Measurements from ENCODE around the gene ZFAND3. TPM values are rescaled to one million over a fixed set of nuclear protein-coding genes. Genes with fewer than 3 reads are reported as not detected.

The ZFAND3 gene
- polyA plus RNA-seq, 3 donors: 11.5 to 21.1 (median 11.7) TPM

GRCh38 chr6:38180586-38180985, 361.1 kb downstream of the ZFAND3 start:
- DNase-seq: no peak
- H3K4me3 ChIP-seq (replicated peaks in 1 of 3; ENCODE audit: low read depth in 2 of 3, low read length in 3 of 3): no peak overlapping the region
- no peaks in the 10 kb centered on the region for H3K4me1 Mint-ChIP-seq
- H4K20me1 ChIP-seq (ENCODE audit: insufficient read depth, low read length): no peaks in the 10 kb centered on the region
- peaks cover 0 to 3% (median 2%) of the 10 kb centered on the region in 3 donors for H3K27me3 Mint-ChIP-seq (ENCODE audit: low read depth in 3 of 3)
- H3K27me3 ChIP-seq (ENCODE audit: control insufficient read depth in 2 of 2, insufficient read depth in 2 of 2, low read length in 2 of 2): no peaks in the 10 kb centered on the region
- H3K27ac ChIP-seq (ENCODE audit: low read depth in 1 of 2, low read length in 2 of 2): no peak overlapping the region
- no peak overlapping the region for H2AFZ ChIP-seq (ENCODE audit: insufficient read depth, low read depth, low read length, poor library complexity, severe bottlenecking)
- H3K4me1 ChIP-seq (ENCODE audit: control insufficient read depth in 1 of 2, insufficient read depth in 2 of 2, low read length in 2 of 2): no peaks in the 10 kb centered on the region
- peaks cover 0 to 1% (median 0%) of the 10 kb centered on the region in 7 donors for H3K9me3 Mint-ChIP-seq
- no peak for TF ChIP-seq CTCF (IDR thresholded peaks at IDR 0.05)
- H3K4me3 Mint-ChIP-seq: no peak overlapping the region
- H3K9me3 ChIP-seq (replicated peaks in 1 of 2; ENCODE audit: control insufficient read depth in 1 of 2, insufficient read depth in 1 of 2, low read length in 2 of 2): no peaks in the 10 kb centered on the region
- H3K4me2 ChIP-seq (replicated peaks; ENCODE audit: extremely low read depth, low read length, poor library complexity, severe bottlenecking): no peak overlapping the region
- H3K36me3 ChIP-seq (replicated peaks in 1 of 2; ENCODE audit: control insufficient read depth in 1 of 2, insufficient read depth in 2 of 2, low read length in 2 of 2): no peaks in the 10 kb centered on the region
- no peak overlapping the region for H3K27ac Mint-ChIP-seq
- no peak overlapping the region for H3K9ac ChIP-seq (ENCODE audit: insufficient read depth, low read length, poor library complexity, severe bottlenecking)
- intact Hi-C loops (cut with micrococcal nuclease): no loop called here
- H3K79me2 ChIP-seq (ENCODE audit: insufficient read depth, low read length): no peaks in the 10 kb centered on the region
- WGBS (ENCODE audit: insufficient coverage): 96% methylated on average over 9 of the region's 12 CpGs
- H3K36me3 Mint-ChIP-seq: peaks cover 4 to 11% of the 10 kb centered on the region in 2 donors

DNA sequence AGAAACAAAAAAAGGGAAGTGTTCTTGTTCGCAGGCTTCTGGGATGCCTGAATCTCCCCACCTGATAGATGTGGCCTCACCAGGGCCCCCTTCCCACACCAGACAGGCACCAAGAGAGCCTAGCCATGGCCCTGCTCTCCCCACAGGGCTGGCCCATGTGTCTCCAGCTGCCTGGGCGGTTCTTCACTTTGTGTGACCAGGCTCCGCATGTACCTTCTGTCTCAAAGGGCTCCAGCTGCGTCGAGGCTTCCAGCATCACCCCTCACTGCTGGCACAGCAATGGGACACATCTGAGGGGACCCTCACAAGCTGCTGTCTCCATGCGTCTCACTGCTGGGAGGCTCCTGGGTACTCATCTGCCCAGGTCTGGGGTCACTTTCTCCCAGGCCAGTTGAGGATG, 362.9 kb downstream of the ZFAND3 start:
- DNase-seq: no peak
- Histone ChIP-seq H3K9me3 (replicated peaks in 1 of 2; ENCODE audit: control insufficient read depth in 1 of 2, insufficient read depth in 1 of 2, low read length in 2 of 2) (no peaks in the 10 kb centered on the region), H3K27me3 (ENCODE audit: control insufficient read depth in 2 of 2, insufficient read depth in 2 of 2, low read length in 2 of 2) (no peaks in the 10 kb centered on the region), H3K79me2 (ENCODE audit: insufficient read depth, low read length) (no peaks in the 10 kb centered on the region), H3K4me1 (ENCODE audit: control insufficient read depth in 1 of 2, insufficient read depth in 2 of 2, low read length in 2 of 2) (no peaks in the 10 kb centered on the region), H2AFZ (ENCODE audit: insufficient read depth, low read depth, low read length, poor library complexity, severe bottlenecking) (no peak overlapping the region), H3K27ac (ENCODE audit: low read depth in 1 of 2, low read length in 2 of 2) (no peak overlapping the region), H4K20me1 (ENCODE audit: insufficient read depth, low read length) (no peaks in the 10 kb centered on the region), H3K4me3 (replicated peaks in 1 of 3; ENCODE audit: low read depth in 2 of 3, low read length in 3 of 3) (no peak overlapping the region), H3K36me3 (replicated peaks in 1 of 2; ENCODE audit: control insufficient read depth in 1 of 2, insufficient read depth in 2 of 2, low read length in 2 of 2) (no peaks in the 10 kb centered on the region), H3K9ac (ENCODE audit: insufficient read depth, low read length, poor library complexity, severe bottlenecking) (no peak overlapping the region), H3K4me2 (replicated peaks; ENCODE audit: extremely low read depth, low read length, poor library complexity, severe bottlenecking) (no peak overlapping the region)
- Mint-ChIP-seq H3K9me3 (peaks cover 0 to 1% (median 0%) of the 10 kb centered on the region in 7 donors), H3K4me3 (no peak overlapping the region), H3K36me3 (peaks cover 5% of the 10 kb centered on the region in 2 donors), H3K4me1 (no peaks in the 10 kb centered on the region), H3K27ac (no peak overlapping the region), H3K27me3 (ENCODE audit: low read depth in 3 of 3) (peaks cover 0 to 4% (median 0%) of the 10 kb centered on the region in 3 donors)
- WGBS (ENCODE audit: insufficient coverage): 70% methylated on average over 3 of the region's 6 CpGs
- TF ChIP-seq CTCF (IDR thresholded peaks at IDR 0.05): no peak
- intact Hi-C loops (cut with micrococcal nuclease): no loop called here

All from CD14-positive monocyte (primary cell).